NCI-H82 (cell line): ENCODE measurements around the gene NRXN3.

ENCODE experiments used
- DNase-seq: peaks from one replicate; lab custom pipeline; 2025; lab: John Stamatoyannopoulos, UW

Gene NRXN3

DNA sequence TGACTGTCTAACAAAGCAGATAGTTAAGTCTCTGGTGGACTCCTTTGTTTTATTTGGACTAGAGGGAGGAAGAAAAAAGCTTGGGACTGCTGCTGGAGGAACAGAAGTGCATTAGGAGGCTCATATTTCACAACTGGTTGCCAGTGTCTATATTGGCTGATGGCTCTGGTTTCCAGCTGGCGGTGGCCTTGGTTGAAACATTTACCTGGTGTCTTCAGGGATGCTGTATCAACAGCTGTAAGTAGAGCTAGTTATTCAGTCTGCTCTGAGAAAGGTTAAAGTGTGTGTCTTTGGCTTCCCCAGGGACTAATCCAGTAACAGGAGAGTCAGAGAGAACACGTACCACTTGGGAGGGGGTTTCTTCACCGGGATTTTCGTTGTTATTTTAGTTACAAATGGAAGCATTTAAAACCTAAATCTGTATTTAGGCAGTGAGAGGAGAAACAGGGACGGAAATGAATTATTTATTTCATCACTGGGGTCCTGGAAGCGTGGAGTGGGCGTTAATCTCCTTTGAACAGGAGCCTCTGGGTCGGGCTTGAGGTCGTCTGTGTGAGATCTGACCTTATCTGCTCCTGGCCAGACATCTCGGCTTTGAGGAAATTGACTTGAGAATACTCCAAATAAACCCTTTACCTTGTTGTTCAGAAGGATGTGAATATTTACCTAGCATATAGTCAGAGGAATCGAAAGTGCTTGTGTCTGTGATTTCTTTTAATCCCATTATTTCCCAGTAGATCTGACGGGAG is 149.9 kb downstream of the NRXN3 start:
- peak; percentile 66 for DNase-seq

DNA sequence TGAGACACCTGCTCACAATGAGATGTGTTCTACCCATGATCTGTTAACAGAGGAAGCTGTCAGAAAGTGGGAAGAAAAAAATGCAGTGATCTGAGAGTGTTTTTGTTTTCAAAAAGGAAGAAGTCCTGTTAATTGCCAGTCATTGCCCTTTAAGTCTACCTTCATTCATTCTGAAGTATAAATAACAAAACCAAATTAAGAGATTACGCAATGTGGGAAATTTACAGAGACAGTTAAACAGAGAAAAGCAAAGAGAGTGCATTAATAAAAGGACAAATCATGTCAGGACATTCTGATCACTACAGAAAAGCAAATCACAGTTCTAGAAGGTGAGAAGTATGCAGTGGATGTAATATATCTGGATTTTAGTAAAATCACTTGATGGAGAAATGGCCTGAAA is 154.2 kb downstream of the NRXN3 start:
- DNase-seq: no peak

DNA sequence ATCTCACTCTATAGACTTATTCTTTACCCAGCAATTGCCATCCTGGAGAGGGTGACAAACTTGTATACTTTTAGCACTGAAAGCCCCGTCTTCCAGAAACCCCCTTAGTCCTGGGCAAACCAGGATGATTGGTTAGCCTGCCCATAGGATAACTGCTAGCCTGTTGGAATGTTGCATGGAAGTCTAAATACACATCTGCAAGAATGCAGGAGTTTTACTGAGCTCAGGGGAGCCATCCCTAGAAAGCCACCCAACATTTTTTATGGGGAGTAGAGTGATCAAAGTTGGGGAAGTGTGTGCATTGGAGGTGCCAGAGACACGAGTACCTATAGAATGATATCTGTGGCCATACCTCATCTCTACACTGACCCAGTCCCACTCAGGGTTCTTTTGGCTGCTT is 155.7 kb downstream of the NRXN3 start:
- no peak for DNase-seq

DNA sequence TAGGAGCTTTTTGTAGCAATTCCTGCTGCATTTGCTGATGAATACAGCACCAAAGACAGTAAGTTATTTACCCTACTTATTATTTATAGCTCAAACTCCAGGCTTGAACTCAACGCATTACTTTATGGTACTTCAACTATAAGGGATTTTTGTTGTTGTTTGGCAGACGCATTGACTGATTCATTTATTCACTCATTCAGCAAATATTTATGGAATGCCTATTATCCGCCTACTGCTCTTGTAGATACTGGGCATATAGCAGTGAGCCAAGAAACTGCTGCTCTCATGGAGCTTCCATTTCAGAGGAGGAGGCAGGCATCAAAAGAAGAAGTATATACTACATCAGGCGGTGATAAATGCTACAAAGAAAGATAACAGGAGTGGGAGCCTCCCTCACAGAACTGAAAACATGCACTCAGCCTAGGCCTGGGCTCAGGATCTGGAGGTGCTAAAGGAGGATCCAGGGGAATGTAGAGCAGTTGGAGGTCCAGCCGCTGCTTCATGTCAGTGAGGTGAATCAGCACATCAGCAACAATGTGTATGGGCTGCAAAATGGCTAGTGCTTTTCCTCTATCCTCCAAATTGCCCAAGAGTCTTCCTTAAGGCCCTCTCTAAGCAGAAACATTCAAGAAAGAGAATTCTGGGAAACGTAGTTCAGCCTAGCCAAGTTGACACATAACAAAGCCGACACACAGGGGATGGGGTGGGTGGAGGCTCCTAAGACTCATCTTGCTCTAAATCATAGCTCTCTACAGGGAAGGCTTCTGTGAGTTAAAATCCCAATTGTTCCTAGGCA is 157.5 kb downstream of the NRXN3 start:
- DNase-seq: peak; percentile 44

DNA sequence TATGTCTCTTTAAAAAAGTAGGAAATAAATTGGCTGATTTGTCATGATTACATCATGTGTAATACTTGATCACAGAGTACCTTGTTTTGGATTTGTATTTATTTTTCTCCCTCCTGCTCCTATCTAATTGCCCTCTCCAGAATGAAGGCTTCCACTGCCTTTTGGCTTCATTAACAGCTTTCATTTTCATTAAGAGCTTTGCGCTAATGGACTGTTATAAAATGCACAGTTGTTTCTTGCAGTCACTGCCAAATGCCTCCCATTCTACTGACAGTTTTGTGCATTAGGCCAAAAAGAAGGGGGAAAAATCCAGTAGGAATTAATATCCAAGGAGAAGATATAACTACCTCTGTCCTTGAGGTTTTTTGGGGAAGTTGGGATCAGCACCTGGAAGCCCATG is 159.2 kb downstream of the NRXN3 start:
- no peak for DNase-seq

GRCh38 chr14:78335531-78335930 is 165.4 kb downstream of the NRXN3 start:
- DNase-seq: no peak

DNA sequence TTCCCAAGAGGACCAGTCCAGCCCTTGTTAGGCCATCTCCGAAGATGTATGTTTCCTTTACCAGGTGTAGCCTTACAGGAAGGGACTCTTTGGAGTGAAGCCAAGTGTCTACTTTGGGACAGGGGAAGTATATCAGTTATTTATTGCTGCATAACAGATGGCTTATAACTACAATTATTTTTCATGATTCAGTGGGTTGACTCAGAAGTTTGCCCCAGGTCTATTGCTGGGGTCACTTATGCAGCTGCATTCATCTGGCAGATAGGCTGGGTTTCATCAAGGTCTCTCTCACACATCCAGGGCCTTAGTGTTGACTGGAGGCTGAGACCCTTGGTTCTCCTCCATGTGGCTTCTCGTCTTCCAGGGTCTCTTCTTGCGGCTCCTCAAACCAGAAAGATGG is 170.1 kb downstream of the NRXN3 start:
- no peak for DNase-seq

- DNase-seq: no peak
Measured at GRCh38 chr14:78341827-78342389, 171.7 kb downstream of the NRXN3 start.

- DNase-seq: no peak
Measured at GRCh38 chr14:78342879-78343278, 172.7 kb downstream of the NRXN3 start.

GRCh38 chr14:78344290-78344689 is 174.1 kb downstream of the NRXN3 start:
- no peak for DNase-seq

- peak; percentile 88 for DNase-seq
Measured at GRCh38 chr14:78345131-78345744, 175.1 kb downstream of the NRXN3 start.

- DNase-seq: no peak
Measured at GRCh38 chr14:78346747-78347146, 176.6 kb downstream of the NRXN3 start.

- no peak for DNase-seq
Measured at GRCh38 chr14:78355109-78355508, 184.9 kb downstream of the NRXN3 start.

DNA sequence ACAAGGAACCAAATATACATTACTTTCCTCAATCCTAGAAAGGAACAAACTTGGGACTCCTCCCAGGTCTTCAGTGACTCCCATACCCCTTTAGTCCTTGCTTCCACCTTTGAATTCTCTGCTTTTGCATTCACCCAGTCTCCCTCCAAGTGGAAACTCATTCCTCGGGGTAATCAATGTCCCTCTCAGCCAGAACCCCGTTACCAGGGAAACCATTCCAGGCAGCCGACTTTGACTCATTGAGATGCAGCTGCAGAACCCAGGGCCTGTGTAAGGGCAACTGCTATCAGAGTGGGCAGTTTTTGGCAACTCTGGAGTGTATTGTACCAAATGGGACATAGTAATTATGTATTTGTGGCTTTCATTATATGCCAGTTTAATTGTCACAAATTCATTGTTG is 186.2 kb downstream of the NRXN3 start:
- no peak for DNase-seq

GRCh38 chr14:78358591-78358990 is 188.4 kb downstream of the NRXN3 start:
- no peak for DNase-seq

- no peak for DNase-seq
Measured at GRCh38 chr14:78359581-78359980, 189.4 kb downstream of the NRXN3 start.

GRCh38 chr14:78363008-78363407 is 192.8 kb downstream of the NRXN3 start:
- DNase-seq: no peak

GRCh38 chr14:78367355-78367754 is 197.2 kb downstream of the NRXN3 start:
- DNase-seq: no peak

DNA sequence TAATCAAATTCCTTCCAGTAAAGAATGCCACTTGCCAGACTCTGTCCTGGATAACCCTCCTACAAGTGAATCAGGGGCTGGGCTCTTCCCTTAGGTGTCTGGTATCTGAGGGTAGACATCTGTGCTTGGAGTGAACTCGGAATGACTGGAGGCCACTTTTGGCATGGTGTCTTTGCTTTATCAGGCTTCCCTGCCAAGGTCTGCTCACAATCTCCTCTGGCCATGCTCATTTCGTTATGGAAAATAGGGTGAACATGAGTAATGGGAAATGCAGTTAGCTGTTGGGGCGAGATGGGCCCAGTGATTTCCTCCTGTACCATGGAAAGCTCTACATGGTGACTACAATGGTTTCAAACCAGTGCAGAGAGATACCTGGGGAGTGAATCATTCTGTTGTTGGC is 212.9 kb downstream of the NRXN3 start:
- no peak for DNase-seq

DNA sequence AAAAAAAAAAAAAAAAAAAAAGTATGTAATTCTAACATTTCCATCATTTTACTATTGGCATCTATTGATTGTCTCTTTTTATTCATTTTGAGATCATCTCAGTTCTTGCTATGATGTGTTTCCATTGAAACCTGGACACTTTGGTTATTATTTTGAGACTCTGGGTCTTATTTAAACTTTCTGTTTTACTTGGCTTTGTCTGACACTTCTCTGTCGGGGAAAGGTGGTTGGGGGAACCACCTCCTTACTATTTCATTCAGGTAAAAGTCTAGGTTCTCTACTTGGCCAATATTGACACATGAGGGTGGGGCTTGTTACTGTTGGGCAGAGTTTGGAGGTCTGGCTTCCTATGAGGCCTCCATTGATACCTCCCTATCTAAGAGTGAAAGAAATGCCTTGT is 228.0 kb downstream of the NRXN3 start:
- no peak for DNase-seq

- no peak for DNase-seq
Measured at GRCh38 chr14:78399316-78399889, 229.2 kb downstream of the NRXN3 start.

DNA sequence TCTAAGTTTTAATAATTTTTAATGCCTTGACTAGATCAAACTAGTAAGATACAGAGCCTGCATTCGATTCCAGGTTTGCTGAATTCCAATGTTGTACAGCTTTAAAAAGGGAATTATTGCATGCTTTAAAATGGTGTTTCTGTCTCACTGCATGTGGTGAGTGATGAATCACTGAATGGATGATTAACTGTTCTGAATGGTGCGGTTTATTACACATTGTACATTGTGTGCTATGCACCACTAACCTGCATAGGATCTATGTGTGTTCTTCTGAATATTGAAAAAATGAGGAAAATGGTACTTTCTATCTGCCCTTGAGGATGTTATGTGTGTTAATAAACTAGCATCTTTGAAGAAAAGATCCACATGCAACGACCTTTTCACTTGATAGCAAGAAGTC is 231.7 kb downstream of the NRXN3 start:
- no peak for DNase-seq
